Right atrium auricular region (tissue), 2 donors: ENCODE measurements around the gene GFOD1. TPM values are rescaled to one million over a fixed set of nuclear protein-coding genes. Genes with fewer than 3 reads are reported as not detected.
A peak's percentile ranks its signal among the peaks of the same experiment; 100 is the strongest.

Source experiments
- DNase-seq: peaks from one replicate; pipeline ENCODE4 v3.0.0-alpha.2; 2019; ENCODE audit warnings: low spot score
- H3K27ac ChIP-seq, 2 donors: fragments of 200-600 bp; sonication (generic); 1 replicate in 1 of 2; 2 replicates in 1 of 2; pipeline ENCODE4 v1.5.1; 2016 to 2019
- H3K27me3 ChIP-seq, 2 donors: fragments of 200-600 bp; sonication (generic); one replicate each; pipeline versions ENCODE4 v1.5.1 to v1.6.0; 2017 to 2019
- H3K36me3 ChIP-seq: fragments of 200-600 bp; sonication (generic); one replicate; pipeline ENCODE4 v1.5.1; 2016
- H3K4me1 ChIP-seq, 2 donors: fragments of 200-600 bp; sonication (generic); one replicate each; pipeline versions ENCODE4 v1.5.1 to v1.6.0; 2017 to 2019
- H3K4me3 ChIP-seq, 2 donors: fragments of 200-600 bp; sonication (generic); 1 replicate in 1 of 2; 2 replicates in 1 of 2; pipeline ENCODE4 v1.5.1; 2017 to 2019; ENCODE audit warnings: mild to moderate bottlenecking in 1 of 2, moderate library complexity in 1 of 2
- H3K9me3 ChIP-seq, 2 donors: fragments of 200-600 bp; sonication (generic); one replicate each; pipeline ENCODE4 v1.5.1; 2019
- total RNA-seq, 2 donors: library from RNA; depleted of rRNA; stranded (reverse); fragments of >200 nt; gene quantifications; one replicate each; pipeline ENCODE4 v1.1.0, GENCODE V29; 2016
- TF ChIP-seq, protein P1 (sequence below), 2 donors: fragments of 200-600 bp; sonication (generic); IDR thresholded peaks; one replicate each; pipeline ENCODE4 v1.5.1; 2019; ENCODE audit warnings: antibody characterized with exemption in 2 of 2

The GFOD1 gene
- total RNA-seq, 2 donors from 2014 or later, result 66.2 to 96.3 TPM

DNA sequence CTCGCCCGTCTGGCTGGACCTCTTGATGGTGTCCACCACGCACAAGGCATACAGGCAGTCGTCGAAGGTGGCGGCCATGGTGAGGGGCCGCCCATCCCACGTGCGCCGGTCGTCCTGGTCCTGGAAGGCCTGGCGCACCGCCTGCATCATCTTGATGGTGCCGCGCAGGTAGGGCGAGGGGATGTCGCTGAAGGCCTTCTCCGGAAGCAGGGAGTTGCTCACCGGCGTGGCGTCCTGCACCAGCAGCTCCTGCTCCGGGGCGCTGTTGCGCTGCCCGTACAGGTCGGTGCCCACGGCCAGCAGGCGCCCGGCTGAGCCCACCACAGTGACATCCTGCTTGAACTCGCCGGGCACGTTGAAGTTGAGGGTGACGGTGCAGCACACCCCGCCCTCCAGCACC is 122.6 kb downstream of the GFOD1 start:
- Histone ChIP-seq H3K36me3 (peaks cover 18% of the 10 kb centered on the region), H3K27ac (no peak overlapping the region), H3K4me3 (no peak overlapping the region), H3K4me1 (peaks cover 0 to 69% of the 10 kb centered on the region in 2 donors), H3K27me3 (no peaks in the 10 kb centered on the region), H3K9me3 (no peaks in the 10 kb centered on the region)
- TF ChIP-seq, protein P1, sequence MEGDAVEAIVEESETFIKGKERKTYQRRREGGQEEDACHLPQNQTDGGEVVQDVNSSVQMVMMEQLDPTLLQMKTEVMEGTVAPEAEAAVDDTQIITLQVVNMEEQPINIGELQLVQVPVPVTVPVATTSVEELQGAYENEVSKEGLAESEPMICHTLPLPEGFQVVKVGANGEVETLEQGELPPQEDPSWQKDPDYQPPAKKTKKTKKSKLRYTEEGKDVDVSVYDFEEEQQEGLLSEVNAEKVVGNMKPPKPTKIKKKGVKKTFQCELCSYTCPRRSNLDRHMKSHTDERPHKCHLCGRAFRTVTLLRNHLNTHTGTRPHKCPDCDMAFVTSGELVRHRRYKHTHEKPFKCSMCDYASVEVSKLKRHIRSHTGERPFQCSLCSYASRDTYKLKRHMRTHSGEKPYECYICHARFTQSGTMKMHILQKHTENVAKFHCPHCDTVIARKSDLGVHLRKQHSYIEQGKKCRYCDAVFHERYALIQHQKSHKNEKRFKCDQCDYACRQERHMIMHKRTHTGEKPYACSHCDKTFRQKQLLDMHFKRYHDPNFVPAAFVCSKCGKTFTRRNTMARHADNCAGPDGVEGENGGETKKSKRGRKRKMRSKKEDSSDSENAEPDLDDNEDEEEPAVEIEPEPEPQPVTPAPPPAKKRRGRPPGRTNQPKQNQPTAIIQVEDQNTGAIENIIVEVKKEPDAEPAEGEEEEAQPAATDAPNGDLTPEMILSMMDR (IDR thresholded peaks at IDR 0.05), result no peak
- no peak for DNase-seq

- no peak for DNase-seq
- Histone ChIP-seq H3K4me3 (no peak overlapping the region), H3K27ac (peak overlapping the region in 1 of 2 donors; percentile 80), H3K27me3 (no peaks in the 10 kb centered on the region), H3K4me1 (peaks cover 0 to 70% of the 10 kb centered on the region in 2 donors), H3K9me3 (no peaks in the 10 kb centered on the region), H3K36me3 (peaks cover 18% of the 10 kb centered on the region)
- TF ChIP-seq, protein P1 (IDR thresholded peaks at IDR 0.05), result no peak
These were observed 125.0 kb downstream of the GFOD1 start for GRCh38 chr6:13362412-13362811.

- Histone ChIP-seq H3K9me3 (no peaks in the 10 kb centered on the region), H3K36me3 (peaks cover 18% of the 10 kb centered on the region), H3K27me3 (no peaks in the 10 kb centered on the region), H3K4me3 (no peak overlapping the region), H3K27ac (peak overlapping the region; percentile 56 to 80), H3K4me1 (peaks cover 0 to 82% of the 10 kb centered on the region in 2 donors)
- TF ChIP-seq, protein P1 (IDR thresholded peaks at IDR 0.05), result no peak
- no peak for DNase-seq
These were observed 126.5 kb downstream of the GFOD1 start for GRCh38 chr6:13360671-13361540.

DNA sequence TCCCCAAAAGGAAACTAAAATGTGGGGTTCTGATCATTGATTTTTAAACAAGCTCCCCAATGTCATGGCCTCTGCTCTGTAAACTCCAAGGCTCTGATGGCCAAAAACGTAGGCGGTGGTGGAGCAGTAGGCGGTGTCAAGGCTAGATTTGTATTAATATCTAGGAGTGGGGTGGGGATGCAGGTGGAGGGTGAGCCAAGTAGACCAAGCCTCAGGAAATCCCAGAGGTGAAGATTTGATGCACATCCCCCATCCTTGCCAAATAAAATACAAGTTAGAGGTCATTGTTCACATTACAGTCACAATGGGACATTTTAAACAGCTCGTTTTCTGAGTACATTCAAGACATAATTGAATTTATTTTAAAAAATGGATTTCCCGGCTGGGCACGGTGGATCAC is 128.1 kb downstream of the GFOD1 start:
- no peaks in the 10 kb centered on the region for H3K27me3 ChIP-seq
- DNase-seq, result no peak
- peaks cover 0 to 91% of the 10 kb centered on the region in 2 donors for H3K4me1 ChIP-seq
- peaks cover 3% of the 10 kb centered on the region for H3K36me3 ChIP-seq
- TF ChIP-seq, protein P1 (IDR thresholded peaks at IDR 0.05), result no peak
- H3K4me3 ChIP-seq, result no peak overlapping the region
- peak overlapping the region; percentile 50 to 80 for H3K27ac ChIP-seq
- no peaks in the 10 kb centered on the region for H3K9me3 ChIP-seq

GRCh38 chr6:13358511-13358910 is 128.9 kb downstream of the GFOD1 start:
- H3K4me3 ChIP-seq, result no peak overlapping the region
- TF ChIP-seq, protein P1 (IDR thresholded peaks at IDR 0.05), result no peak
- peaks cover 0 to 91% of the 10 kb centered on the region in 2 donors for H3K4me1 ChIP-seq
- H3K27ac ChIP-seq, result no peak overlapping the region
- no peaks in the 10 kb centered on the region for H3K27me3 ChIP-seq
- no peaks in the 10 kb centered on the region for H3K9me3 ChIP-seq
- no peaks in the 10 kb centered on the region for H3K36me3 ChIP-seq
- no peak for DNase-seq
